ENCODE results near the gene SLC49A4.

Gene SLC49A4

DNA sequence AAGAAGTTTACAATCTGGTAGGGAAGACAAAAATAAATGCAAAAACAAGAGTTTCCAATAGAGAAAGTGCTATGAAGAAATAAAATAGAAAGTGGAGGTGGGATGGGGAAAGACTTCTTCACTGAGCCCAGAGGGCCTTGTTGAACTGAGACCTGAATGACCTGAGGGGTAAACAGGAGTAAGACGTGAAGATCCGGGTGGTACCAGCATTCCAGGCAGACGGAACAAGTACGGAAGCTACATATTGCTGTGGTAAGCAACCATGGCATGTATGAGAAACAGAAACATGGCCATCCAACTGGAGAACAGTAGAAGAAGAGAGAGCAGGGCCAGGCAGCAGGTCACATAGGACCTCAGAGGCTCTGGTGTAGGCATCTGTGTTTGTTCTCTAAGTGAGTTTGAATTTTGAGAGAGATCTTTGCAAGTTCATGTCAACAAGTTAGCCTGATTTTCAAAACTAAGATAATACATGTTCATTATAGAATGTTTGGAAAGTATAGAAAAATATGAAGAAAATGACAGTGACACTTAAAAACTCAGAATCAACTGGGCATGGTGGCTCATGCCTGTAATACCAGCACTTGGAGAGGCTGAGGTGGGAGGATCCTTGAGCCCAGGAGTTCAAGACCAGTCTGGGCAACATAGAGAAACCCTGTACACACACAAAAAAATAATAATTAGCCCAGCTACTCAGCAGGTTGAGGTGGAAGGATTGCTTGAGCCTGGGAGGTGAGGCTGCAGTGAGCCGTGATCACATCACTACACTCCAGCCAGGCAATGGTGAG is 64.3 kb downstream of the SLC49A4 start:
- DNase-seq = no peak

DNA sequence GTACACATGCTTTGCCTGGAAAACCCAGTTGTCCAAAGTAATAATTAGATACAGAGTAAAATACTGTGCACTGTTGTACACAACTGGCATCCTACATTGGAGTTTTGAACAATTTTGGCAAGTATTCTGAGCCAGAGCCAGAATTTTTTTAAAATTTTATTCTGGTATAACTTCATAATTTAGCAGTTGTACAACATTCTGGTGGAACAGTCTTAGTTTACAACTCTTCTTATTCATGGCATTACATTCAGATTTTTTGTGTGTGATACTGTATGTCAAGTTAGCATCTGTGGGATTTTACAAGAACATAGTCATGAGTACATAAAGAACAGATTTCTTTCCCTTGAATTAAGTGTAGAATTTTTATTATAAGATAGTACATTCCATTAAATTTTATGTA is 67.5 kb downstream of the SLC49A4 start:
- no peak for DNase-seq

DNA sequence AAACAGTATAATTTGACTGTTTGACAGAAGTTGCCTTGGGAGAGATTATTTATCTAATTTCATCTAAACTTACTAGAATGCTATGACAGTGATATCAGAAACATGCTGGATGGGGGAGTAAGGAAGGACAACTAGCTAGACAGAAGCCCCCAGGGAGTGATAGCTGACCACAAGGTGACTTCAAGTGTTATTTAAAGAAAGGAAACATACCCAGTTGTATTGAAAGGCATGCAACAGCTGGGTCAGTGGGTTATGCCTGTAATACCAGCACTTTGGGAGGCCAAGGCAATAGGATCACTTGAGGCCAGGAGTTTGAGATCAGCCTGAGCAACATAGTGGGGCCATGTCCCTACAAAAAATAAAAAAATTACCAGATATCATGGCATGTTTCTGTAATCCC is 69.6 kb downstream of the SLC49A4 start:
- DNase-seq = no peak

DNA sequence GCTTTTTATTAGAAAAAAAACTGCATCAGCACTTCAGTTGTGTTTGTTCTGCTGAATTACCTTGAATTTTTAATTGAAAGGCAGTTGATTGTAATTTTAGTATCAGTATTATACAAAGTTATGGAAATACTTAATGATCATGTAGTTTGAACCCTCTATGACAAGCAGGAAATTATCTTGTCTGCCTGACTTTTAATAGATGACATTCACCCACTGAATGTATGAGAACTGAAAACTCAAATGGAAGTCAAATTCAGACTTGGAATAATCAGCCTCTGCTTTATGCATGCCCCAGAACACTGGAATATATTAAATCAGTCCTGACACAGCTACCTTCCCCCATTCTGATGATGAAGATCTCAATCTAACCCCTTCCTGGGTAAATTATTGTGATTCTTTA is 73.5 kb downstream of the SLC49A4 start:
- no peak for DNase-seq

DNA sequence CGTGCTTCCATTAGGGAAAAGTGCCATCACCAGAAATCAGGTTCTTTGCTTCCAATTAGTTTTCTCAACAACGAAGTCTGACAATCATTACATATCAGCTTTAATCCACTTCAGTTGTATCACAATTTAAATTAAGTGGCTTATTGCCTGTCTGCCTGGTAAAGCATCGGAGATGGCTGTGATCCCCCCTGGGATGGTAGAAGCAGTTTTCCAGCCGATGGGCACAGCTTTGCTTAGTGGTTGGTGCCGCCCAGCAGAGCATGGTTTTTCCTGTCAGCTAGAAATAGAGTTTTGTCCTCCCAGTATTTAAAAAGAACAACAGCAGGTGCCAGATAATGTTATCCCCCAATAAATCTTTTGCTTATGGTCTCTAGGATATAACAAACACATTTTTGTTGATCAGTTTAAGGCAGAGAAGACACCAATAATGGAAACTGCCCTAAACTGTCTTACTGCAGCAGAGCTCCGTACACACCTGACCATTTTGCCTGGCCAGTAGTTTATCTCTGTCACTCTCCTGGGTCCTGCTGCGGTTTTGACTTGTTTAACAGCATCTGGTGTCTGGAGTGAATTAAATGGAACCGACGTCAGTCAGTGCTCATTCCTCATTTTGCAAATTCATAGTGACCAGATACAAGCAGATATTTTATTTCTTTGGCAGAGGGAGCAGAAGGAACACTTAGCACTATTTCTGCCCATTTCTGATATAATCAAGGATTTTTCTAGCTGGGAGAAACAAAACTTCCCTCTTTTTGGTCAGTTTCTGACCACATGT is 79.1 kb downstream of the SLC49A4 start:
- DNase-seq = no peak

DNA sequence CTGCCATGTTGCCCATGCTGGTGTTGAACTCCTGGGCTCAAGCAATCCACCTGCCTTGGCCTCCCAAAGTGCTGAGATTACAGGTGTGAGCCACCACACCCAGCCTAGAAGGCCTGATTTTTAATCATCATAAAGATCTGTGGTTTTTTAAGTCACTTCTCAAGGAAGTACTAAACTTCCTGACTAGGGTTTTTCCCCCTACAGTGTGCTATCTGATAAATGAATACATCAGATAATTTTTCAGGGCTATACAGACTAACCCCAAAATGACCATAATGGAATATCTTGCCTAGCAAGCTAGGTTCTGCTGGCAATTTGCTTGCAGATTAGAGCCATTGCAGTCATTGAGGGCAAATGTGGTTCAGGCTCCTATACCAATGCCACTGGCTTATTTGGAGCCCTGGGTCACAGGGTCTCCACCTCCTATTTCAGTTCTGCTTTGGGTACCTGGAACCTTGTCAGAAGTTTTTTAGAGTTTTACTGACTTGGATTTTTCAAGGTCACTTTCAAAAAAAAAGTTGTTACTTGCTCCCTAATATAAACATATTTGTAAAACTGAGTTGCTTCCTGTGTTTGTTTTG is 80.8 kb downstream of the SLC49A4 start:
- no peak for DNase-seq

DNA sequence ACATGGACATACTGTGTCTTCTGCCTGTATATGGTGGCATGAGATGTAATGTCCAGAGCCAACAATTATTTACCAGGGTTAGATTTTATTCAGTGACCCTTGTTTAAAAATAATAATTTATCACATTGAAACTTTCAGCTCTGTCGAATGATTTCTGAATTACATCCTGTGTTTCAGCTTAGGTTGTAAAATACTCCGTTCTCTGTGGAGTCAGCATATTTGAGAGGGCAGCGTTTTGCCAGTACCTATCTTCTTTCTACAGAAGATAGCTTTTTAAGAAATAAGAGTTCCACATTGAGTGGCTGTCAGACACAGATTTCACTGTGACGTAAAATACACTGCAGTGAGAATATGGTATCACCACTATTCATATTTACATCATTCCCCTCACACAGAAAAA is 85.3 kb downstream of the SLC49A4 start:
- no peak for DNase-seq

DNA sequence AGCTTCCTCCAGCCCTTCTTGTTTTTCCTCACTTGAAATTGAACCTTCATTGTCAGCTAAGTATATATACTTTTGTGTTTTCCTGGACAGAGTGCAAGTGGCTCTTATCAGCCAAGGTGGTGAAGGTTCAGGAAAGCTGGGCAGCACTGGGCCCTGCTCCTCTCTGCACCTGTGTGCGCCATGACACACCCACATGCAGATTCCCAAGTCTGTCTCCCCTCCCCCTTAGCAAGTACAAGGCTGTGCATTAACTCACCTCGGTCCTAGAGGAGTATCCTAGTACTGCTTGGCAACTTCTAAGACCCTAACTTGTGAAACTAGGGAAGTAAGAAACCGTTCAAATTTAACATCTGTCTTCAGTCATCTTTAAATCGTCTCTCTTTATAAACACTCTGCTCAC is 85.8 kb downstream of the SLC49A4 start:
- no peak for DNase-seq

DNA sequence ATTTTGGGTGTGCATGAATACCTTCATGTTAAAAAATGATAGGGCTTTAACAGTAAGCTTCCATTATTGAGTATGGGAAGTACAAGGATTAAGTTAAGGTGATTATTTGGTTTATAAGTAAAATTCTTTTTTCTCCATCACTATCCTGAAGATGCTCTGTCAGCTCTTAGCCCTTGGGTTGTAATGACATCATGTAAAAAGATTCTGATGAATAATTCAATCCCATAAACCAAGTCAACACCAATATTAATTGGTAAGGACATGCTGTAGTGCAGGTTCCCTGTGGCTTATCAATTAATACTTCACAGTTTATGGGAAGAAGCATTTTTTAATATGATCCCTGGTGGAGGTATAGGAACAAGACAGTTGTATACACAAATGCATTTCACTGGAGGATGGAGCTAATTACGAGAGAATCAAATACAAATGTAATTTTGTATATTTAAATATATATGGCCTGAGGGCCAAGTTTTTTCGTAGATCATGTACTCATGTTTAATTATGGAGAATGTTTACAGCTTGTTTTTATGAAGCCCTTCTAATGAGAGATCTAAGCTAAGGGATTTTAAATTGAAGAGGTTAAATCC is 87.6 kb downstream of the SLC49A4 start:
- DNase-seq = no peak

DNA sequence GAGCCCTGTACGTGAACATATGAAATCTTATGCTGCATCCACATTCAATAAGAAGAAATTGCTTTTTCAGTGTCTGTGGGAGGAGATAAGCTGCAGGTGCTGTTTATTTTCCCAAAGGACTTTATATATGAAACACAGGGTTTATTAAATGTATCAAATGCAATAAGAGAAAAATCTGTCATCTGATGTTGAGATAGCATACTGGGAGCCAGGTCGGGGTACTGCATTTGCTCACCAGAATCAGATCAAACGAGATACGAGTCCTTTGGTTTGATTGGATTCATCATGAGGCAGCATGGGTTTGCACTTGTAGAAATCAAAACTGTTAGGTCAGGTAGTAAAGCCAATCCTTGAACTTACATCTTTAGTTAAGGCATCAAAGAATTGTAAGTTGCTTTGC is 91.4 kb downstream of the SLC49A4 start:
- no peak for DNase-seq

DNA sequence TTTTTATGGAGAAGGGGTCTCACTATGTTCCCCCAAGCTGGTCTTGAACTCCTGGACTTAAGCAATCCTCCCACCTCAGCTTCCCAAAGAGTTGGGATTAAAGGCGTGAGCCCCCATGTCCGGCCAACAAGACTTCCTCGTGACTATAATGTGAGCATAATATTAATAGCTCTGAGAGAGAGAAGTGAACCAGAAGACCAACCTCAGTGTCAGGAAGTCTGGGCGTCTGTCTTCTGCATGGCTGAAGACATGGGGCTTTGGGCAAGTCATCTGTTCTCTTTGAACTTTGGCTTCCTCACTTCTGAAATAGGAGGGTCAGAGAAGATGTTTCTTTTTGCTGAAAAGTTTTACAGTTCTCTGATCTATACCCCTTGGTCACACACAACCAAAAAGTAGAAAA is 92.1 kb downstream of the SLC49A4 start:
- no peak for DNase-seq

DNA sequence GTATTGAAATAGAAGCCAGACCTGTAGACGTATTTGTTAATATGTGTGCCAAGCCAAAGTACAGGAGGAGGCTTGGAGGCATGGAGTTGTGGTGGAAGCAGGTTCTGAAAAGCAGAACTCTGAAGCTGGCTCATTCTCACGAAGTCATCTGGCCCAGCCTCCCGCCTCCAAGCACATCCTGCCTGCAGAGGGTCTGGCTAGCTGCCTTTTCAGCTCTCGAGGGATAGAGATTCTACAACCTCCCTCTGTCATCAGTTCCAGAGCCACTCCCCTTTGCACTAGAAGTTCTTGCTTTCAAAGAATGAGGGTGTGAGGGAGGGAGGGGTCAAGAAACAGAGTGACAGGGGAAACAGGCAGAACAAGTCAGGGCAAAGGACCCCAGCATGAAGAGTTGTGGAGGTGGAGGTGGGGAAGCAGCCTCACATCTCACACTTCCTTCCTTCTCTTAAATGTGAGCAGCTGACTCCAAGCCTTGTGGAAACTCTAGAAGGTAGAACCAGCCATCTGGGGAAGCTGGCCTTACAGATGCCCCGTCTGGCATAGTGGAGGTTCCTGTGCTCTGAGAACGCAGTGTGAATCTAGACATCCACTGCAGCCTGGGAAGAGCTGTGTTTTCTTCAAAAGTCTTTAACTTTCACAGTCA is 95.3 kb downstream of the SLC49A4 start:
- DNase-seq = no peak

DNA sequence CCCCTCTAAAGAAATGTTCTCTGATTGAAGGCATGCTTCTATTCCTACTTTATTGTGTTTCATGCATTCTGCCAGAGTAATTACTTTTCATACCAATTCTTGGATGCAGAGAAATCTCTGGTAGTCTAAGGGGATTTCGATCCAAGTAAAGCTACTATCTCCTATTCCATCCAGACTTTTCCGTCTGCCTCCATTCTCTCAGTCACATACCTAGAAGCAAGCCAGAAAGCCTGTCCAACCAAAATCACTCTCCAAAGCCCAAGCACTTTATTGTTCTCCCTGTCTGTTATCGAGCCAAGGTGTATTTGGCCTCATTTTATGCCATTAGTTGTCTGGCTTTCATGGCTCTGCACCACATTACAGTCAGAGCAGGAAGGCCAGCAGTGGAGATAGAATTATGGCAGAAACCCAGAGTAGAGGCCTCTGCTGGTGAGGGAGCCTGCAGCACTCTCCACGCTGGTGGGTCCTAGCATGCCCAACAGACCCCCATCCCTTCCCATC is 95.9 kb downstream of the SLC49A4 start:
- no peak for DNase-seq

DNA sequence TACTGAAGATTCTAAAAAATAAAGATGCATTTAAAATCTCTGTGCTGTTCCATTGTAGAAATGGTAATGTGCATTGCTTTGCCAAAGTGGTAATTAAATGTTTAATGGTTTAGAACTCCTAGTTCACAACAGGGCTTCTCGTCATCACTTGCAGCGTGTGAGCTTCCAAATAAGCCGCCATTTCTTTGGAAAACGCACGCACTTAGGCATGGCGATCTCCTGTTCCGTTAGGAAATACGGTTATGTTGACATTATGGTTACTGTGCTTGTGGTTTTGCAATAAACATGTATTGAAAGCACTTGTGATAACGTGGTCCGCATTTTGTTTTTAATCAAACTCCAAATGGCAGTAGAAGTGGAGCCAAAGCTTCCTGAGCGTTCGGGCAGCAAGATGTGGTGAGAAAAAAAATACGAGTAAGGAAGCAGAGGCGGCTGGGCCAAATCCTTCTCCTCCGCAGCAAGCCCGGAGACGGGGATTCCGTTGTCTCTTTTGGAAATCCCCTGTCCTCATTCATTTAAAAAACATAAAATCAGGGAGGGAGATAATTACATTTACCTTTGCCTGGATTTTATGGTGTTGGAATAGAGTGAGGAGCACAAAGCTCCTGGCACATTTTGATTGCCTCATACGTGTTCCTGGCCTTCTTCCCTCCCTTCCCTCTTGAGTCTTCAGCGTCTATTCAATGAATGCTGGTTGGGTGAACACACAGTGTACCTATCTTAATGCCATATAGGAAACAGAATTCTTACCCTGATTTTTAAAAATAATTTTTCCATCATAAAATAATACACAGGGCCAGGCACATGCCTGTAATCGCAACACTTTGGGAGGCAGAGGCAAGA is 97.5 kb downstream of the SLC49A4 start:
- no peak for DNase-seq

DNA sequence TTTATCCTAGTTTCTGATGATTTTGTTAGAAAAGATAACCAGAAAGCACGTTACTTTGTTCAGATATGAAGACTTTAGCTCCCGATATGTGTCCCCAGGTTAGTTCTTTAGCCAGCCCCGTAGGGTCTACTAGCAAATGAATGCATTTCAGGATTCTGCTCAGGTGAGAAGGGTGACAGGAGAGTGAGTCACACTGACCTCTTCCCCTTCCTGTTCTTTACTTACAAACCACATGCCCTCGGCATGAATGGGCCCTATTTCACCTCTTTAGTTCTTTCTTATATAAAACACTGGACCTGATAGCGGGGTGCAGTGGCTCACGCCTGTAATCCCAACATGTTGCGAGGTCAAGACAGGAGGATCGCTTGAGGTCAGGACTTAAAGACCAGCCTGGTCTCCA is 98.4 kb downstream of the SLC49A4 start:
- DNase-seq = no peak

DNA sequence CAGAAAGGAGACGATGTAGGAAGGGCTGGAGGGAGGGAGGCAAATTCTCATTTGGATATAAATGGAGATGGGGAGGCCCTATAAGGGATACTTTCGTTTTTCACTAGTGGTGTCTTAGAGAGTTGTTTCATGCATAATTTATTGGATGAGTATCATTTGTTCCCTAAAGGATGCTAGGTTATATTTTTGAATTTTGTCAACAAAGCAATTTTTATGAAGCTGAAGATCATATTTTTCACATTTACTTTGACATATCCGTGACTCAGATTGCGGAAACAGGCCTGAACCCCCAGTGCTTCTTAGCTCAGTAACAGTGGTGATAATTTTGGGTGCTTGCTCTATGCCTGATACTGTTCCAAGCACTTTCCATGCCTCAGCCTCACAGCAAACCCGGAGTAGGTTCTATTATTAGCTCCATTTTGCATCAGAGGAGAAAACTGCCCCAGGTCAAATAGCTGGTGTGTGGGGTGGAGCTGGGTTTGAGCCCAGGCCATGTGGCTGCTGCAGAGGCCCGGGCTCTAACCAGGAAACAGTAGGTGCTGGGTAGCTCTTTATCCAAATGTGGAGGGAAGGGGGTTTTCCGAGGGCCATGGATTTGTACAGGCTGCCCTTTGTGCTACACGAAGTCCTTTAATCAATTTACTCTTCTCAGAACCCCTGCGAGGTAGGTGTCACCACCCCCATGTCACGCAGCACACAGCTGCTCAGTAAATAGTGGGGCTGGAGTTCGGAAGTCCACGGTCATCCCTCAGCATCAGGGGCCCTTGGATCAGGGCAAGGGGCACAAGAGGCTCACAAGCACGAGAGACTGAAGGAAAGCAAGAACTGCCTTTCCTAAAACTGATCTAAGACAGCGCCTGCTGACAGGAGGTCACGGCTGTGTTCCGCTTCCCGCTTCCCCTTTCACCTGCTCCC is 99.1 kb downstream of the SLC49A4 start:
- DNase-seq = no peak

DNA sequence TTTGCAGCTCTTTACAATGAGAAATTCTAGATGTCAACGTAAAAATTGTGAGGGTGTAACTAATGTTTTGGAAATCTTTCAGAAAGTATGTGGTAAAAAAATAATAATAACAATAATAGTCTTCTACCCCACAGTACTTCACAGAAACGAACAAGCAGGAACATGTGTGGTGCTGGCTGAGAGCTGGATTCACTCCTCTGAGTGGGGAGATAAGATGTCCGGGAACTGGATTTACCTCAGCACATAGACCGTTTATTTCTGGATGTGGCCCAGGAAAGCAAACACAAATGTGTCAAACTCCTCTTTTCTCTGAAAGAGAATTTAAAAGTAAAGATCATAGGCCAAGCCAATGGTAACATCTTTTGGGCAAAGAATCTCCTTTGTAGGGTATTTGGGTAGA is 103.4 kb downstream of the SLC49A4 start:
- DNase-seq = no peak

DNA sequence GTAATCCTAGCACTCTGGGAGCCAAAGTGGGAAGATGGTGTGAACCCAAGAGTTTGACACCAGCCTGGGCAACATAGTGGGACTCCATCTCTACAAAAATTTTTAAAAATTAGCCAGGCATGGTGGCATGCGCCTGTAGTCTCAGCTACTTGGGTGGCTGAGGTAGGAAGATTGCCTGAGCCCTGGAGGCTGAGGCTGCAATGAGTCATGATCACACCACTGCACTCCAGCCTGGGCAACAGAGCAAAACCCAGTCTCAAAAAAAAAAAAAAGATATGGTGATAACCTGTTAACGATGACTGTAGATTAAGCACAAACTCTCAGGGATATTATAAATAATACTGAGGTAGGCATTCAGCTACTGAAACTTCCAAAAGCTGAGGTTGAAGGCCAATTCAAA is 107.5 kb downstream of the SLC49A4 start:
- no peak for DNase-seq

DNA sequence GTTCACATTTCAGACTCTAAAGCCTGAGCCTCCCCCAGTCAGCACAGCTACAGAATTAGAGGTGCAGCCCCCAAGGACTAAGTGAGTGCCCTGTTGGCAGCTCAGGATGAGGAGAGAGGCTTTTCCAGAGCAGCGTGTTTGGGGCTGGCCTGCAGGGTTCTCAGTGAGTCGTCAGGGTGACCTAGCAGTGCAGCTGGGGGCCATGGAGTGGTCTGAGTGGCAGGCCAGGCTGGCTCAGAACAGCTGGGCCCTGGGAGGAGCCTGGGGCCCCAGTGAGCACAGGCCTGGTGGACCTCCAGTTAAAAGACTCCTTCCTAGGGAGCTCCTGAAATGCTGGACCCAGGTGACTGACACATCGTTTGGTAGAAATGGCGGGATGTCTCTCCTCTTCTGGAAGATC is 108.3 kb downstream of the SLC49A4 start:
- no peak for DNase-seq

DNA sequence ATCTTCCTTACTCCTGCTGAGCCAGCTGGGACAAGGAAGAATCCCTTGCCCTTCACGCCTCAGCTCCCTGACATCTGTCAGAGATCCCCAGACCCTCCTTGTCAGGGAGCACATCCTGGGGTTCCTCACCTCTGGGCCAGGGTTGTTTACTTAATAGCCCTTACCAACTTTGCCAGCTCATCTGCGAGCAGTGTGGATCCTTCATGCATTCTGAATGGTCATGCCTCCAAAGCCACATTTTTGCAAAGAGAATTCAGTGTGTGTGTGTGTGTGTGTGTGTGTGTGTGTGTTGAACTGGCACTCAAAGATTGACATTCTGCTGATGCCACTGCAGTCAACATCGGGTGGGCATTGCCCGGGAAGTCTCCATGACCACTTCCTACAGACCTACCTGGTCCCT is 112.6 kb downstream of the SLC49A4 start:
- DNase-seq = no peak

DNA sequence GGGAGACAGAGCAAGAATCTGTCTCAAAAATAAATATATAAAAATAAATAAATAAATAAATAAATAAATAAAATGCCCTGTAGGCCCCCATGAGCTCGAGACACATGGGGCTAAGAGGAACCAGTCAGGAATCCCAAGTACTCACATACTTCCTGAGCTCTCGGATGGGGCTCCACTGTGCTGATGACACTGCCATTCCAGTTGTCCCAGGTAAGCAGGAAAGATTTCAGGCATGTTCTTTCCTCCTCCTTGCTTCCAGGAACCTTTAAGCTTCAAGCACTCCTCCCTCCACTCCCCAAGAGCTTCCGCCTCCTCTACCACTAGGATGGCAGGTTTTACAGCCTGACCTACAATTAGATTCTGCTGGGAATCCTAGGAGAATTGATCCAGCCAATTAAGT is 113.4 kb downstream of the SLC49A4 start:
- no peak for DNase-seq
